ENCODE results near the gene ELMO3.

The ELMO3 gene

DNA sequence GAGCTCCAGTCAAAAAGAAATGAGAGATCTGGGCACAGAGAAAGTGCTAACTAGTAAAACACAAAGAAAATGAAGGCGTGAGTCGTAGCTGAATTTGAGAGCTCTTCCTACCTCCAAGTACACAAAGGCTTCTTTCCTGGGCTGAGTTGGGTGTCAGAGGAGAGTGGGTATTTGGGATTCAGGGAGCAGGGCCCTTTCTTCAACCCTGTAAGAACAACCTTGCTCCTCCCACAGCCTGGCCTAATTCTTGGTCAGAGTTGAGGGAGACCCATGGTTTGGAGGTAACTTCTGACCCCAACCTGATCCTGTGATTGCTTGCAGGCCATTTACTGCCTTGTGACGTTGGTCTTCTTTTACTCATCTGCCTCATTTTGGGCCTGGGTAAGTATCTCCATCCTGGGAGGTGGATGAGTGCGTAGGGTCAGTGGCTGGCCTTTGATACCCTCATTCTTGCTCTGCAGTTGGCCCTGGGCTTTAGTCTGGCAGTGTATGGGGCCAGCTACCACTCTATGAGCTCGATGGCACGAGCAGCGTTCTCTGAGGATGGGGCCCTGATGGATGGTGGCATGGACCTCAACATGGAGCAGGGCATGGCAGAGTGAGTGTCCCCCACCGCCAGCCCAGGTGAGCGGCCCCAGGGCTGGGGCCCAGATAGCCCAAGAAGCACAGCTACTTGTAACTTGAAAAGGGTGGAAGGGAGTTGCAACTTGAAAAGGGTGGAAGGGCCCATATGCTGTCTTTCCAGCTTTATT, 29.3 kb downstream of the ELMO3 start:
- peak overlapping the region; percentile 83 for H3K4me2 ChIP-seq (ENCODE audit: low read length)
- H3F3A ChIP-seq (ENCODE audit: control insufficient read depth, insufficient read depth), result no peaks in the 10 kb centered on the region
- no peaks in the 10 kb centered on the region for H4K20me1 ChIP-seq (ENCODE audit: control insufficient read depth, insufficient read depth, low read depth, low read length)
- H3K9me3 ChIP-seq (ENCODE audit: control insufficient read depth, insufficient read depth, low read length), result no peaks in the 10 kb centered on the region
- no peaks in the 10 kb centered on the region for H3K9me2 ChIP-seq (replicated peaks; ENCODE audit: control insufficient read depth, low read length)
- H3K27ac ChIP-seq (ENCODE audit: low read depth, low read length), result no peak overlapping the region
- peak overlapping the region; percentile 90 for H3K4me3 ChIP-seq (ENCODE audit: low read length)
- no peaks in the 10 kb centered on the region for H3K27me3 ChIP-seq (ENCODE audit: control insufficient read depth, low read length)
- H3K79me2 ChIP-seq (ENCODE audit: control insufficient read depth, low read length), result peaks cover 21% of the 10 kb centered on the region
- peaks cover 37% of the 10 kb centered on the region for H3K36me3 ChIP-seq (ENCODE audit: control insufficient read depth, low read length)
- H3K4me1 ChIP-seq (ENCODE audit: control insufficient read depth, low read length), result peaks cover 25% of the 10 kb centered on the region
- TF ChIP-seq, protein P1, sequence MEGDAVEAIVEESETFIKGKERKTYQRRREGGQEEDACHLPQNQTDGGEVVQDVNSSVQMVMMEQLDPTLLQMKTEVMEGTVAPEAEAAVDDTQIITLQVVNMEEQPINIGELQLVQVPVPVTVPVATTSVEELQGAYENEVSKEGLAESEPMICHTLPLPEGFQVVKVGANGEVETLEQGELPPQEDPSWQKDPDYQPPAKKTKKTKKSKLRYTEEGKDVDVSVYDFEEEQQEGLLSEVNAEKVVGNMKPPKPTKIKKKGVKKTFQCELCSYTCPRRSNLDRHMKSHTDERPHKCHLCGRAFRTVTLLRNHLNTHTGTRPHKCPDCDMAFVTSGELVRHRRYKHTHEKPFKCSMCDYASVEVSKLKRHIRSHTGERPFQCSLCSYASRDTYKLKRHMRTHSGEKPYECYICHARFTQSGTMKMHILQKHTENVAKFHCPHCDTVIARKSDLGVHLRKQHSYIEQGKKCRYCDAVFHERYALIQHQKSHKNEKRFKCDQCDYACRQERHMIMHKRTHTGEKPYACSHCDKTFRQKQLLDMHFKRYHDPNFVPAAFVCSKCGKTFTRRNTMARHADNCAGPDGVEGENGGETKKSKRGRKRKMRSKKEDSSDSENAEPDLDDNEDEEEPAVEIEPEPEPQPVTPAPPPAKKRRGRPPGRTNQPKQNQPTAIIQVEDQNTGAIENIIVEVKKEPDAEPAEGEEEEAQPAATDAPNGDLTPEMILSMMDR (IDR thresholded peaks at IDR 0.05; ENCODE audit: low read depth, low read length, poor library complexity, severe bottlenecking), result no peak
- no peak for TF ChIP-seq EZH2phosphoT487 (IDR thresholded peaks at IDR 0.05; ENCODE audit: borderline replicate concordance, low read length)

DNA sequence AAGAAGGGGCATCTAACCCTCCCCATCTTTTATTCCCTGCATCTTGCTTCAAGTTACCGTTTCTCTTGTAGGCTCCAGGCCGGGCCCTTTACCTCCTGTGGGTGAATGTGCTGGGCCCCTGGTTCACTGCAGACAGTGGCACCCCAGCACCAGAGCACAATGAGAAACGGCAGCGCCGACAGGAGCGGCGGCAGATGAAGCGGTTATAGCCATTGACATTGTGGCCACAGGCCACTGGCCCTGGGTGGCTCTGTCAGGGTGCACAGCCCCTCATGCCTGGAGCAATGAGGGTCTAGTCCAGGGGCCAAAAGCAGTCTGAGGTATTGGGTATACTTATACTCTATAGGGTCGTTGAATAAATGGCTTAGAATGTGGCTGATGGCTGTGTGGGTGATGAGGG, 30.0 kb downstream of the ELMO3 start:
- H3K36me3 ChIP-seq (ENCODE audit: control insufficient read depth, low read length), result peaks cover 37% of the 10 kb centered on the region
- no peak overlapping the region for H3K4me2 ChIP-seq (ENCODE audit: low read length)
- H3K9me3 ChIP-seq (ENCODE audit: control insufficient read depth, insufficient read depth, low read length), result no peaks in the 10 kb centered on the region
- no peak overlapping the region for H3K4me3 ChIP-seq (ENCODE audit: low read length)
- peaks cover 21% of the 10 kb centered on the region for H3K79me2 ChIP-seq (ENCODE audit: control insufficient read depth, low read length)
- no peaks in the 10 kb centered on the region for H3K9me2 ChIP-seq (replicated peaks; ENCODE audit: control insufficient read depth, low read length)
- no peaks in the 10 kb centered on the region for H3F3A ChIP-seq (ENCODE audit: control insufficient read depth, insufficient read depth)
- peaks cover 25% of the 10 kb centered on the region for H3K4me1 ChIP-seq (ENCODE audit: control insufficient read depth, low read length)
- H3K27me3 ChIP-seq (ENCODE audit: control insufficient read depth, low read length), result no peaks in the 10 kb centered on the region
- no peak overlapping the region for H3K27ac ChIP-seq (ENCODE audit: low read depth, low read length)
- no peaks in the 10 kb centered on the region for H4K20me1 ChIP-seq (ENCODE audit: control insufficient read depth, insufficient read depth, low read depth, low read length)
- TF ChIP-seq EZH2phosphoT487 (IDR thresholded peaks at IDR 0.05; ENCODE audit: borderline replicate concordance, low read length), result no peak
- TF ChIP-seq, protein P1 (IDR thresholded peaks at IDR 0.05; ENCODE audit: low read depth, low read length, poor library complexity, severe bottlenecking), result no peak

DNA sequence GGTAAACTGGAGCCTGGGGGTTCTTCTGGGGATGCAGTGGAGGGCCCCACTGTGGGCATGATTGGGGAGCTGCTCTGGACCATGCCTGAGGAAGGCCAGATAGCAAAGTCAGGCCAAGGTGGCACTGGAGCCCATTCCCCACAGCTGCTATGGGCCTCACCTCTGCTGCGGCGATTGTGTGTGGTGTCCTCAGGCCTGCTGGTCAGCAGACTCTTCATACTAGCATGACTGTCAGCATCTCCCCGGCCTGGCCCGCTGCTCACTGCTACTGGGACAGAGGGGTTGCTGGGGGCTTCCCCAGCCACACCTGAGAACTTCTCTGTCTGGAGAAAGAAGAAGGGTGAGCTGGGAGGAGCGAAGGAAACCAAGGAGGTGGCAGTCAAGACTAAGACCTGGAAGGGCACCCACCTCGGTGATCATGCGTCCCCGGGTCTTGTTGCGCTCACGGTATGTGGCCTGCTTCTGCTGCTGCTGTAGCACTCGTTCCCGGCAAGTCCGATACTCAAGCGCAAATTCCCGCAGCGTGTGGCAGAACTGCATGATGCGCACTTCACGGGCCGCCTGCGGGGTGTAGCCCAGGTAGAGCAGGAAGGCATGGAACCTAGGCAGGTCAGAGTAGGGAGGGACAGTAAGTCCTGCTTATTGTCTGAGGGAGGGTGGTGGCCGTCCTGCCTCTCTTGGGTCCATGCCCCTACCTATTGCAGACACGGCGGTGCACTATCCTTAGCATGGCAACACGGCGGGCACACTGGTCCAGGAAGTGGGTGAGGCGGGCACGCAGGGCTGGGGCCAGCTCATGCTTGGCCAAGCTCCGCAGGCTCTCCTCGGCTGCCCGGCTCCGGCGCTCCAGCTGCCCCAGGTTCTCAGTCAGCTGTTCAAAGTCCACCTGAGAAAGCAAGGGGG, 31.2 kb downstream of the ELMO3 start:
- Histone ChIP-seq H3K36me3 (ENCODE audit: control insufficient read depth, low read length) (peaks cover 37% of the 10 kb centered on the region), H4K20me1 (ENCODE audit: control insufficient read depth, insufficient read depth, low read depth, low read length) (no peaks in the 10 kb centered on the region)

More for the DNA sequence above, 31.2 kb downstream of the ELMO3 start:
- Histone ChIP-seq H3K27ac (ENCODE audit: low read depth, low read length) (no peak overlapping the region), H3K4me1 (ENCODE audit: control insufficient read depth, low read length) (peaks cover 24% of the 10 kb centered on the region), H3K4me3 (ENCODE audit: low read length) (no peak overlapping the region), H3K79me2 (ENCODE audit: control insufficient read depth, low read length) (peaks cover 21% of the 10 kb centered on the region), H3K9me3 (ENCODE audit: control insufficient read depth, insufficient read depth, low read length) (no peaks in the 10 kb centered on the region), H3K9me2 (replicated peaks; ENCODE audit: control insufficient read depth, low read length) (no peaks in the 10 kb centered on the region), H3K4me2 (ENCODE audit: low read length) (no peak overlapping the region), H3K27me3 (ENCODE audit: control insufficient read depth, low read length) (no peaks in the 10 kb centered on the region), H3F3A (ENCODE audit: control insufficient read depth, insufficient read depth) (no peaks in the 10 kb centered on the region)
- TF ChIP-seq, protein P1 (IDR thresholded peaks at IDR 0.05; ENCODE audit: low read depth, low read length, poor library complexity, severe bottlenecking), result no peak
- TF ChIP-seq EZH2phosphoT487 (IDR thresholded peaks at IDR 0.05; ENCODE audit: borderline replicate concordance, low read length), result no peak
